HG02798 (cell line): ENCODE results near the gene PRRX2.

Experiments used
- ATAC-seq: cut with Tn5 transposase; IDR thresholded peaks from one replicate; pipeline ENCODE4 v1.9.1; 2021; ENCODE audit warnings: mild to moderate bottlenecking; ENCODE audit not compliant: unreplicated experiment, poor library complexity

The PRRX2 gene

GRCh38 chr9:129673602-129674001 lies 8.2 kb downstream of the PRRX2 start:
- ATAC-seq: no peak

GRCh38 chr9:129674229-129674628 lies 8.8 kb downstream of the PRRX2 start:
- ATAC-seq: no peak

GRCh38 chr9:129675620-129676019 lies 10.2 kb downstream of the PRRX2 start:
- no peak for ATAC-seq

- ATAC-seq: no peak
These were observed 10.8 kb downstream of the PRRX2 start for GRCh38 chr9:129676287-129676686.

GRCh38 chr9:129676975-129677374 lies 11.5 kb downstream of the PRRX2 start:
- ATAC-seq: no peak

GRCh38 chr9:129677456-129677855 lies 12.0 kb downstream of the PRRX2 start:
- ATAC-seq: no peak

GRCh38 chr9:129678844-129679243 lies 13.4 kb downstream of the PRRX2 start:
- ATAC-seq: no peak

GRCh38 chr9:129679537-129679936 lies 14.1 kb downstream of the PRRX2 start:
- no peak for ATAC-seq

- no peak for ATAC-seq
These were observed 16.5 kb downstream of the PRRX2 start for GRCh38 chr9:129681924-129682323.

GRCh38 chr9:129682381-129682780 lies 16.9 kb downstream of the PRRX2 start:
- no peak for ATAC-seq

GRCh38 chr9:129685220-129685932 lies 19.9 kb downstream of the PRRX2 start:
- no peak for ATAC-seq

- no peak for ATAC-seq
These were observed 20.4 kb downstream of the PRRX2 start for GRCh38 chr9:129685933-129686259.

GRCh38 chr9:129686736-129687135 lies 21.3 kb downstream of the PRRX2 start:
- no peak for ATAC-seq

- no peak for ATAC-seq
These were observed 21.9 kb downstream of the PRRX2 start for GRCh38 chr9:129687391-129687790.

- no peak for ATAC-seq
These were observed 23.0 kb downstream of the PRRX2 start for GRCh38 chr9:129688285-129689043.

- ATAC-seq: no peak
These were observed 27.1 kb downstream of the PRRX2 start for GRCh38 chr9:129692534-129692933.

- no peak for ATAC-seq
These were observed 28.3 kb downstream of the PRRX2 start for GRCh38 chr9:129693741-129694140.

GRCh38 chr9:129694243-129694646 lies 28.8 kb downstream of the PRRX2 start:
- no peak for ATAC-seq

GRCh38 chr9:129695870-129696269 lies 30.4 kb downstream of the PRRX2 start:
- no peak for ATAC-seq

- no peak for ATAC-seq
These were observed 31.7 kb downstream of the PRRX2 start for GRCh38 chr9:129696944-129697655.

GRCh38 chr9:129697656-129698253 lies 32.3 kb downstream of the PRRX2 start:
- ATAC-seq: no peak
